NCI-H128 (cell line): ENCODE measurements around the gene KAT8.
A peak's percentile ranks its signal among the peaks of the same experiment; 100 is the strongest.
"Not testable (repeated sequence)": the region's sequence is repeated elsewhere in the genome, so short reads cannot be mapped to it uniquely, and the experiment has no call there.

Experiments
- DNase-seq: peaks from one replicate; lab custom pipeline; 2025; ENCODE audit not compliant: unreplicated experiment; lab: John Stamatoyannopoulos, UW

The KAT8 gene

GRCh38 chr16:31144418-31144817, 27.0 kb downstream of the KAT8 start:
- not testable (repeated sequence) for DNase-seq

GRCh38 chr16:31145398-31145990, 28.0 kb downstream of the KAT8 start:
- no peak for DNase-seq

GRCh38 chr16:31147574-31147973, 30.1 kb downstream of the KAT8 start:
- no peak for DNase-seq

- no peak for DNase-seq
These were observed 30.8 kb downstream of the KAT8 start for GRCh38 chr16:31148281-31148728.

- no peak for DNase-seq
These were observed 31.4 kb downstream of the KAT8 start for GRCh38 chr16:31148896-31149295.

- DNase-seq, result no peak
These were observed 31.9 kb downstream of the KAT8 start for GRCh38 chr16:31149332-31149731.

- DNase-seq, result no peak
These were observed 32.7 kb downstream of the KAT8 start, which contains the start of gene PRSS36 for GRCh38 chr16:31149894-31150890. Gene PRSS36 (minus strand): TSS chr16:31150066. CDS start chr16:31150035, 31 bp downstream.

GRCh38 chr16:31150976-31151375, 33.5 kb downstream of the KAT8 start:
- not testable (repeated sequence) for DNase-seq

GRCh38 chr16:31157136-31157535, 39.7 kb downstream of the KAT8 start:
- no peak for DNase-seq

GRCh38 chr16:31167315-31167714, 49.9 kb downstream of the KAT8 start:
- DNase-seq, result no peak

GRCh38 chr16:31168848-31169247, 51.4 kb downstream of the KAT8 start:
- no peak for DNase-seq

GRCh38 chr16:31170048-31170447, 52.6 kb downstream of the KAT8 start:
- not testable (repeated sequence) for DNase-seq

GRCh38 chr16:31177136-31177535, 59.7 kb downstream of the KAT8 start:
- DNase-seq, result no peak

- DNase-seq, result no peak
These were observed 61.8 kb downstream of the KAT8 start for GRCh38 chr16:31179219-31179746.

- peak; percentile 47 for DNase-seq
These were observed 62.4 kb downstream of the KAT8 start, which contains the start of gene FUS for GRCh38 chr16:31179747-31180459. Gene FUS (plus strand): TSS chr16:31180139. CDS start chr16:31180215, 76 bp downstream.
